ENCODE measurements around the gene COMMD7. TPM values are rescaled to one million over a fixed set of nuclear protein-coding genes. Genes with fewer than 3 reads are reported as not detected.
A peak's percentile ranks its signal among the peaks of the same experiment; 100 is the strongest.
"Not testable (repeated sequence)": the region's sequence is repeated elsewhere in the genome, so short reads cannot be mapped to it uniquely, and the experiment has no call there.

The COMMD7 gene
- total RNA-seq, 1 donor from 2014 or later, result 48.1 TPM

DNA sequence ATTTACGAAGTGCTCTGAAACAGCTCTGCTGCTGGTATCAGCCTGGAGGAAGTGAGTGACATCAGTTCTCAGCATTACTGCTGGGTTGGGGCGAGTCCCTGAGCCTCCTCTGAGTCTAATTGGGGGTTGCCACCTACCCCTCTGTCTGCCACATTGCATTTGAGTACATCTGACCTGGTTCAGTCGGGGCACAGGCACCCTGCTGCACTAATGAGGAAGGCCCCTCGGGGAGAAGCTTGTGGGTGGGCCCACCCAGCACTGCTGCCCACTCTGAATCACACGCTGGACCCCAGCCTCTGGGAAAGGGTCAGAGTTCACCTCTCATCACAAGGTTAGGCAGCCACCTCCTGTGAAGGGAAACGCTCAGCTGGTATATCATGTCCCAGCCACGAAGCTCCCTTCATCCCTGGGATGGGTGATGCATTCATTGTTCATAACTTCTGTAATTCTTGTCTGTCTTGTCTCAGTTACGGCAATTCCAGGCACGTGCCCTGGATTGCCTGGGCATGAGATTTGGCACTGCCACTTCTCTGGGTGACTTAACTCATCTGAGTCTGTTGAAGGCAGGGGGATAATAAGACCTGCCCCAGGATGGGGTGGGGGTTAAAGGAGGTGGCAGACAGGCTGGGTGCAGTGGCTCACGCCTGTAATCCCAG, 32.2 kb upstream of the COMMD7 start:
- DNase-seq (ENCODE audit: extremely low spot score, unreplicated experiment), result no peak
- Mint-ChIP-seq H3K9me3 (ENCODE audit: unreplicated experiment) (no peaks in the 10 kb centered on the region), H3K36me3 (ENCODE audit: unreplicated experiment) (no peaks in the 10 kb centered on the region), H3K4me3 (ENCODE audit: unreplicated experiment) (no peak overlapping the region), H3K27me3 (ENCODE audit: unreplicated experiment) (no peaks in the 10 kb centered on the region), H3K27ac (ENCODE audit: unreplicated experiment) (peak overlapping the region; percentile 27), H3K4me1 (ENCODE audit: unreplicated experiment) (peaks cover 29% of the 10 kb centered on the region)
- TF ChIP-seq, protein P1, sequence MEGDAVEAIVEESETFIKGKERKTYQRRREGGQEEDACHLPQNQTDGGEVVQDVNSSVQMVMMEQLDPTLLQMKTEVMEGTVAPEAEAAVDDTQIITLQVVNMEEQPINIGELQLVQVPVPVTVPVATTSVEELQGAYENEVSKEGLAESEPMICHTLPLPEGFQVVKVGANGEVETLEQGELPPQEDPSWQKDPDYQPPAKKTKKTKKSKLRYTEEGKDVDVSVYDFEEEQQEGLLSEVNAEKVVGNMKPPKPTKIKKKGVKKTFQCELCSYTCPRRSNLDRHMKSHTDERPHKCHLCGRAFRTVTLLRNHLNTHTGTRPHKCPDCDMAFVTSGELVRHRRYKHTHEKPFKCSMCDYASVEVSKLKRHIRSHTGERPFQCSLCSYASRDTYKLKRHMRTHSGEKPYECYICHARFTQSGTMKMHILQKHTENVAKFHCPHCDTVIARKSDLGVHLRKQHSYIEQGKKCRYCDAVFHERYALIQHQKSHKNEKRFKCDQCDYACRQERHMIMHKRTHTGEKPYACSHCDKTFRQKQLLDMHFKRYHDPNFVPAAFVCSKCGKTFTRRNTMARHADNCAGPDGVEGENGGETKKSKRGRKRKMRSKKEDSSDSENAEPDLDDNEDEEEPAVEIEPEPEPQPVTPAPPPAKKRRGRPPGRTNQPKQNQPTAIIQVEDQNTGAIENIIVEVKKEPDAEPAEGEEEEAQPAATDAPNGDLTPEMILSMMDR (IDR thresholded peaks at IDR 0.05), result no peak

DNA sequence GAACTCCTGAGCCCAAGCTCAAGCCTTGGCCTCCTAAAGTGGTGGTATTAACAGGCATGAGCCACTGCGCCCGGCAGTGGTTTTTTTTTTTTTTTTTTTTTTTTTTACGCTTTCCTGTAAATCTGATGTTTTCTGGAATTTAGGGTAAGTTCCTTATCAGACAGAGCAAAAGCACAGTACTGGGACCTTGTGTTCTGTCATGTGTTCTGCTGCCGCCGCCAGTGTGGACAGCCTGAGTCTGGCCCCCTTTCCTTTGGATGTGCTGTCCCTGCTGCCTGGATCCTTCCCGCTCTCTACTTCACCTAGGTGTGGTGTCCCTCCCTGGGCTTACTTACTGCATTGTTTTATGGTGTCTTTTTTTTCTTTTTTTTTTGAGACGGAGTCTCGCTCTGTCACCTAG, 30.6 kb upstream of the COMMD7 start:
- no peak for DNase-seq (ENCODE audit: extremely low spot score, unreplicated experiment)
- no peaks in the 10 kb centered on the region for H3K36me3 Mint-ChIP-seq (ENCODE audit: unreplicated experiment)
- no peak overlapping the region for H3K27ac Mint-ChIP-seq (ENCODE audit: unreplicated experiment)
- H3K4me1 Mint-ChIP-seq (ENCODE audit: unreplicated experiment), result peaks cover 29% of the 10 kb centered on the region
- TF ChIP-seq, protein P1 (IDR thresholded peaks at IDR 0.05), result no peak
- H3K9me3 Mint-ChIP-seq (ENCODE audit: unreplicated experiment), result no peaks in the 10 kb centered on the region
- no peak overlapping the region for H3K4me3 Mint-ChIP-seq (ENCODE audit: unreplicated experiment)
- no peaks in the 10 kb centered on the region for H3K27me3 Mint-ChIP-seq (ENCODE audit: unreplicated experiment)

DNA sequence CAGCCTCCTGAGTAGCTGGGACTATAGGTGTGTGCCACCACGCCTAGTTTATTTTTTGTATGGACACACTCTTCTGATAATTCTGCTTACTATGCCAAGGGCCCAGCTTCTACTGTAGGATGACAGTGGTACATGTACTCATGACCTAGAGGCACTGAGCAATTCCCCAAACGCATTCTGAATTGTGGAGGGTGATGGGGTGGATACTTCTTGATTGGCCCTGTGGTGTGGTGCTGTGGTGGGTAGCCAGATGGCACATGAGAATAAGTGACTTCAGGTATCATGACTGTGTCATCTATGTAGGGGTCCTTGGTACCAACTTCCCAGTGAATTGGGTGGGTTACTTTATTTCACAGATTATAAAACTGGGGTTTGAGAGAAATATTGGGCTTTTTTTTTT, 30.0 kb upstream of the COMMD7 start:
- TF ChIP-seq, protein P1 (IDR thresholded peaks at IDR 0.05), result no peak
- H3K27ac Mint-ChIP-seq (ENCODE audit: unreplicated experiment), result no peak overlapping the region
- no peaks in the 10 kb centered on the region for H3K9me3 Mint-ChIP-seq (ENCODE audit: unreplicated experiment)
- no peaks in the 10 kb centered on the region for H3K36me3 Mint-ChIP-seq (ENCODE audit: unreplicated experiment)
- no peaks in the 10 kb centered on the region for H3K27me3 Mint-ChIP-seq (ENCODE audit: unreplicated experiment)
- H3K4me1 Mint-ChIP-seq (ENCODE audit: unreplicated experiment), result peaks cover 27% of the 10 kb centered on the region
- DNase-seq (ENCODE audit: extremely low spot score, unreplicated experiment), result no peak
- no peak overlapping the region for H3K4me3 Mint-ChIP-seq (ENCODE audit: unreplicated experiment)

DNA sequence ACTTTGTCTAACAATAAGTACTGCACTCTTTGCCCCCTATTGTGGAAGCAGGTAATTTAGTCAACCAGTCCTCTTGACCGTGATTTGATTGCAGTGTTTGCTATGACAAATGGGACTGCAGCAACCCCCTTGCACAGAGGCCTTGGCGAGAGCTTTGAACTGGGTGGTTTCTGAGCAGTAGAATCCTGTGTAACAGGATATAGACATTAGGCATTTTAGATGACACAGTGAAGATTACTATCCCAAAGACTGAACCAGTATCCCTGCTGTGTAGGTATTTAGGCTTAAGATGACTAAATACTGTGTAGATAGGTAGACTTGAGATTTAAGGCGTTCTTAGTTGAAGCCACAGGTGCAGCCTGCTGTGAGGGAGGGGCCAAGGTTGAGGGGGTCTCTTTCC, 28.8 kb upstream of the COMMD7 start:
- TF ChIP-seq, protein P1 (IDR thresholded peaks at IDR 0.05), result no peak
- Mint-ChIP-seq H3K4me3 (ENCODE audit: unreplicated experiment) (no peak overlapping the region), H3K4me1 (ENCODE audit: unreplicated experiment) (peaks cover 20% of the 10 kb centered on the region), H3K27ac (ENCODE audit: unreplicated experiment) (no peak overlapping the region), H3K27me3 (ENCODE audit: unreplicated experiment) (no peaks in the 10 kb centered on the region), H3K36me3 (ENCODE audit: unreplicated experiment) (peaks cover 2% of the 10 kb centered on the region), H3K9me3 (ENCODE audit: unreplicated experiment) (no peaks in the 10 kb centered on the region)
- DNase-seq (ENCODE audit: extremely low spot score, unreplicated experiment), result no peak

DNA sequence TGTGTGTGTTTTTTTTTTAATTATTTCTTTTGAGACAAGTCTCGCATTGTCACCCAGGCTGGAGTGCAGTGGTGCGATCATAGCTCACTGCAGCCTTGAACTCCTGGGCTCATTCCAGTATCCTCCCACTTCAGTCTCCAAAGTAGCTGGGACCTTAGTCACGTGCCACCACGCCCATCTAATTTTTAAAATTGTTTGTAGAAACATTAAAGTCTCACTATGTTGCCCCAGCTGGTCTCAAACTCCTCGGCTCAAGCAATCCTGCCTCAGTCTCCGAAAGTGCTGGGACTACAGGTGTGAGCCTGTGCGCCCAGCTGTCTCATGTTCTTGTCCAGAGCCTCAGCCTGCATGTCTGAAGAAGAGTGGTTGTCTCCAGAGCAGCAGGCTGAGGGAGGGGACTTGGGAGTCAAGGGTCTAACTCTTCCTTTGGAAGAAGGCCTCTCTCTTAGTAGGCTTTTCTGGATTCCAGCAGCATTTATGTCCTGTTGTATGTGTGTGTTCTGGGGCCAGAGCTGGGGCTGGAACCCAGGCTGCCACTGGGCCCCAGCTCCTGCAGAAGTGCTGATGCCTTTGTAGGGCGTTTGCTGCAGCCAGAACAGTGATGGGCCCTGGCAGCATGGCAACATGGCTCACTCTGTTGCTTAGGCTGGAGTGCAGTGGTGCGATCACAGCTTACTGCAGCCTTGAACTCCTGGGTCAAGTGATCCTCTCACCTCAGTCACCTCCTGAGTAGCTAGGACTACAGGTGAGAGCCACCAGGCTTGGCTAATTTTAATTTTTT, 24.3 kb upstream of the COMMD7 start:
- no peak overlapping the region for H3K27ac Mint-ChIP-seq (ENCODE audit: unreplicated experiment)
- H3K4me3 Mint-ChIP-seq (ENCODE audit: unreplicated experiment), result no peak overlapping the region

DNA sequence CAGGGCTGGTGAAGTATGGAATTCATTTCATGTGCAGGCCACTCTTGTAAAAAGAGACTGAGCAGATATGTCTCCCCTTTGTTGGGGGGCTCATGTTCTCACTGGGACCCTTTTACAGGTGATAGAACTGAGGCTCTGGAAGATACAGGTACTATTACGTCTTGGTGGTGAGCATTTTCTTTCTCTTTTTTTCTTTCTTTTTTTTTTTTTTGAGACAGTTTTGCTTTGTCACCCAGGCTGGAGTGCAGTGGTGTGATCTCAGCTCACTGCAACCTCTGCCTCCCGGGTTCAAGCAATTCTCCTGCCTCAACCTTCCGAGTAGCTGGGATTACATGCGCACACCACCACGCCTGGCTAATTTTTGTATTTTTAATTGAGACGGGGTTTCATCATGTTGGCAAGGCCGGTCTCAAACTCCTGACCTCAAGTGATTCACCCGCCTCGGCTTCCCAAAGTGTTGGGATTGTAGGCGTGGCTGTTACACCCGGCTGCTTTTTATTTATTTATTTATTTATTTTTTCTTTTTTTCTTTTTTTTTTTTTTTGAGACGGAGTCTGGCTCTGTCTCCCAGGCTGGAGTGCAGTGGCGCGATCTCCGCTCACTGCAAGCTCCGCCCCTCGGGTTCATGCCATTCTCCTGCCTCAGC, 22.1 kb upstream of the COMMD7 start:
- not testable (repeated sequence) for H3K27me3 Mint-ChIP-seq (ENCODE audit: unreplicated experiment); H3K36me3 Mint-ChIP-seq (ENCODE audit: unreplicated experiment); H3K27ac Mint-ChIP-seq (ENCODE audit: unreplicated experiment); H3K9me3 Mint-ChIP-seq (ENCODE audit: unreplicated experiment); H3K4me1 Mint-ChIP-seq (ENCODE audit: unreplicated experiment); DNase-seq (ENCODE audit: extremely low spot score, unreplicated experiment); H3K4me3 Mint-ChIP-seq (ENCODE audit: unreplicated experiment)

More for the DNA sequence above, 24.3 kb upstream of the COMMD7 start:
- H3K27me3 Mint-ChIP-seq (ENCODE audit: unreplicated experiment), result no peaks in the 10 kb centered on the region
- DNase-seq (ENCODE audit: extremely low spot score, unreplicated experiment), result no peak
- TF ChIP-seq, protein P1 (IDR thresholded peaks at IDR 0.05), result no peak
- H3K4me1 Mint-ChIP-seq (ENCODE audit: unreplicated experiment), result peaks cover 9% of the 10 kb centered on the region
- H3K36me3 Mint-ChIP-seq (ENCODE audit: unreplicated experiment), result peaks cover 2% of the 10 kb centered on the region
- no peaks in the 10 kb centered on the region for H3K9me3 Mint-ChIP-seq (ENCODE audit: unreplicated experiment)
